Right ventricle myocardium superior (tissue), 1 donor: ENCODE results near the gene COL5A1. TPM values are rescaled to one million over a fixed set of nuclear protein-coding genes. Genes with fewer than 3 reads are reported as not detected.
"Not testable (repeated sequence)": the region's sequence is repeated elsewhere in the genome, so short reads cannot be mapped to it uniquely, and the experiment has no call there.

Experiments
- ATAC-seq: fragments of 200-7000 bp; cut with Tn5 transposase; one replicate; pipeline ENCODE4 v1.9.1; 2020; ENCODE audit warnings: mild to moderate bottlenecking; ENCODE audit not compliant: poor library complexity
- DNase-seq: peaks from one replicate; pipeline ENCODE4 v3.0.0-alpha.2; 2020
- intact Hi-C: fragments of 100-400 bp; cut with DNase I; formaldehyde crosslinking; loops from one replicate; pipeline ENCODE4 v1.11.2; 2022
- total RNA-seq: library from RNA; stranded (reverse); fragmentation: NEBNext Ultra II Directional; extraction: Animal tissue kit (Norgen Biotek cat#: 25700); gene quantifications from one replicate; pipeline ENCODE4 v1.2.1, GENCODE V29; 2021
- donor health status: DM: no; HTN: yes; CAD: no; lungs with severe emphysema.

Gene COL5A1
- total RNA-seq, 1 donor from 2014 or later, result 12.7 TPM

DNA sequence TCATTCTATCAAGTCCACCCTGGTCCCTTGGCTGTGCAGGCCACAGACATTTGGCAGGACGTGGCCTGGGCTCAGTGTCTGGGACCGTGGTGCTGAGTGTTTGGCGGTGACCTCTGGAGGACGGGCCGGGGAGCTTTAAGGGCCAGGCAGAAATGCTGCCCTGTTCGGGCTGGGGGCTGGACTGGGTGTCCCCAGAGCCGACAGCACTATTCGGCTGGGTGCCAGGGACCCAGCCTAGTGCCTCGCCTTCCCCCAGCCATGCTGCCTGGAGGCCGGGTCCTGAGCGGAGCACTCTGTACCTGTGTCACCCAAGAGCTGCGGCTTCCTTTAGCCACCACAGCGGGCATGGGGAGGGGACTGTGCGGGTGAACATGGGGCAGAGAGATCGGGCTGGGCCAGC is 40.4 kb downstream of the COL5A1 start:
- intact Hi-C loops, result no loop called here
- DNase-seq, result peak; percentile 55
- ATAC-seq, result peak; percentile 71

DNA sequence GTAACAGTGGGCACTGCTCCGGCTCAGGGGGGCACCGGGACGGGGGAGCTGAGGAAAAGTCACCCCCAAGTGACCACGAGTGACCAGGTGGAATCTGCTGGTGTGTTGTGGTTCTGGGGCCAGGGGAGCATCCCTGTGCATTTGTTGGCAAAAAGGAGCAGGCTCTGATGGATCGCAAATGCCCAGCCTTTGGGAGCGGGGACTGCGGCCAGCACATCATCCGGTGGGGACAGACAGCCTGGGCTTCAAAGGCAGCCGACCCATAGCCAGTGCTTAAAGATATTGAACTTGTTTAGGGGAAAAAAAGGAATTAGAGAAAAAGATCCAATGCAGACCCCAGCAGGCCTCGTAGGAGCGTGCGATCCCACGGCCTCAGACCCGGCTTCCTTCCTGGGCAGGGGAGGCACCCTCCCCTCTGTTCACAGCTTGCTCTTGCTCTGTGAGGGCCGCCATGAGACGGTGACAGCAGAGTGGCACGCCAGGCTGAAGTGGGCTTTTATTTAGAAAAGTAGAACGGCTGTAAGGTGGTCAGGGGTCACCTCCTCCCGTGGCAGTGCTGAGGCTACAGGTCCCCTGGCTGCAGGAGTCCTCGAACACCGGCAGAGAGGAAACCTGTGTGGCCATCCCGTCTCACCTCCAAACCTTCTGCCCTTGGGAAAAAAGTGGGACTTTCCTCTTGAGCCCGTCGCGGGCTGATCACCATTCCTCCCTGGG is 41.2 kb downstream of the COL5A1 start:
- ATAC-seq (no peak), DNase-seq (peak; percentile 22)
- intact Hi-C loops, result no loop called here

DNA sequence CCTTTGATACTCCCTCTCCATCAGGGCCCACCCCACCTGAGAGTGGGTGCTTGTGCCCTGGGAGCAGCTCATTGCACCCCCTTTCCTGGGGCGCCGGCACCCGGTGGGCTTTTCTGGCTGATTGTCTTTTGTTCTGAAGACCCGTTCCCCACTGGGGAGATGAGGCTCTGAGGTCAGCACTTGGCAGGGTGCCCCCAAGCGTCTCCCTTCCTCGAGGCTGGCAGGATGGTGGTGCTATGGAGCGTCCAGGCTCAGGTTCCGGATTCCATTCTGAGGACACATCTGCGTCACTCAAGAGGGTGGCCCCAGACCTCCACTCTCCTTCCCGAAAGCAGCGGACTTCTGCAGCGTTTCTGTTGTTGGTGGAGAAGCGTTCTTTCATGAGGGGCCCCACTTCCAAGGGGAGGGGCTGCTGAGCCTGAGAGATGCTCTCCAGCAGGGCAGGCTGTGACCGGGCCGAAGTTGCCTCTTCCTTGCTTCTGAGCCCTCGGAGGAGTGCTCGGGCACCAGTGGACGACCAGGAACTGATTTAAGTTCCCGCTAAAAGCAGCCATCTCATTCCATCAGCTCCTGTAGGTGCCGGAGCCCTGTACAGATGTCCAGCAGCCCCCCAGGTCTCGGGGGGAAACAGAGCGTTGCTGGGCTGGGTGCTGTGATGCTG is 42.2 kb downstream of the COL5A1 start:
- DNase-seq, result peak; percentile 49
- intact Hi-C loops, result no loop called here
- ATAC-seq, result no peak

DNA sequence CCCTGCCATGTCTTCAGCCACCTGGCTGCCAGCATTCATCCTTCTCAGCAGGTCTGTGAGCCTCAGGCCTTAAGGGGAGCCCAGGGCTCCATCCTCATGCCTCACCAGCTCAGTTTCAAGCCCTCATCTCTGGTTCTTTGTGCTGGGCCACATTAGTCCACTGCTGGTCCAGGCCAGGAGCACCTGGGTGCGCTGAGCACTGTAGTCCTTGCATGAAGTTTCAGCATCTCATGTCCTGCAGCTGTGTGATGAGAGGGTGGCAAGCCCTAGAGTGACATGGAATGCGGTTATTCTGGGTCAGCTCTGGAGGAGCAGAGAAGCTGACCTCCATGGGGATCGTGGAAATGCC is 42.7 kb downstream of the COL5A1 start:
- DNase-seq (no peak), ATAC-seq (no peak)
- intact Hi-C loops, result no loop called here

DNA sequence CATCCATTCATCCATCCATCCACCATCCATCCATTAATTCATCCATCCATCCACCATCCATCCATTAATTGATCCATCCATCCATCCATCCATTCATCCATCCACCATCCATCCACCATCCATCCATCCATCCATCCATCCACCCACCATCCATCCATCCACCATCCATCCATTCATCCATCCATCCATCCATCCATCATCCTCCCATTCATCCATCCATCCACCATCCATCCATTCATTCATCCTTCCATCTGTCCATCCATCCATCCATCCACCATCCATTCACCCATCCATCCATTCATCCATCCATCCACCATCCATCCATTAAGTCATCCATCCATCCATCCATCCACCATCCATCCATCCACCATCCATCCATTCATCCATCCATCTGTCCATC is 43.3 kb downstream of the COL5A1 start:
- DNase-seq, ATAC-seq: not testable (repeated sequence)
- intact Hi-C loops, result loop anchor here (5.0 kb wide), 1 partner anchor 233 kb away; no protein-coding TSS in a partner anchor

DNA sequence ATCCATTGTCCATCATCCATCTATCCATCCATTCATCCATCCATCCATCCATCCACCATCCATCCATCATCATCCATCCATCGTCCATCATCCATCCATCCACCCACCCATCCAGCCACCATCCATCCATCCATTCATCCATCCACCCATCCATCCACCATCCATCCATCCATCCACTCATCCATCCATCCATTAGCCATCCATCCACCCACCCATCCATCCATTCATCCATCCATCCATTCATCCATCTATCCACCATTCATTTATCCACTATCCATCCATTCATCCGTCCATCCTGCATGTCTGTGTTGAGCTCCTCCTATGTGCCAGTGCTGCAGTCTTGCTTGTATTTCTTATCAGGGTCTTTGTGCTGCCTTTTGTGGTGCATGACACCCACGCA is 44.2 kb downstream of the COL5A1 start:
- ATAC-seq, result no peak
- intact Hi-C loops, result loop anchor here (5.0 kb wide), 1 partner anchor 233 kb away; no protein-coding TSS in a partner anchor
- DNase-seq, result no peak

GRCh38 chr9:134686896-134687295 is 45.3 kb downstream of the COL5A1 start:
- intact Hi-C loops, result loop anchor here (5.0 kb wide), 1 partner anchor 235 kb away; no protein-coding TSS in a partner anchor
- ATAC-seq, result no peak
- DNase-seq, result peak; percentile 10

DNA sequence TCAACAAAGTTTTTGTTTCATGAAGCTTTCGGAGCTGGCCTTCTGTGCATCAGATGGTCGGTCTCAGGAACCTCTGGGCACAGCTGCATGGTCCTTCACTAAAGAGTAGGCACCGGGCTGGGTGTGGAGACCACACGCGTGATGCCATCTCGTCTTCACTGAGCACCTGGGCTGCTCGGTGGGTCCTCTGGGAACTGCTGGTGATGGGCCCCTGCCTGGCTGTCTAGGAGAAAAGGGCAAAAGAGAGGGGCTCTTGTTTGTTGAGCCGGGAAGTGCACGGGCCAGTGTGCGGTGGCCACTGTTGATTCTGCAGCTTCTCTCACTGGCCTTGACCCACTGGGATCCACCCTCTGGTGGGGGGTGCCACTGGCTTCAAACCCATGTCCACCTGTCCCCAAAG is 46.0 kb downstream of the COL5A1 start:
- intact Hi-C loops, result loop anchor here (5.0 kb wide), 1 partner anchor 235 kb away; no protein-coding TSS in a partner anchor
- DNase-seq, result peak; percentile 27
- no peak for ATAC-seq

GRCh38 chr9:134688231-134688630 is 46.6 kb downstream of the COL5A1 start:
- intact Hi-C loops, result loop anchor here (5.0 kb wide), 1 partner anchor 236 kb away; no protein-coding TSS in a partner anchor

GRCh38 chr9:134688661-134689320 is 47.2 kb downstream of the COL5A1 start:
- intact Hi-C loops, result loop anchor here (5.0 kb wide), 1 partner anchor 236 kb away; no protein-coding TSS in a partner anchor
- ATAC-seq (no peak), DNase-seq (peak; percentile 17)

More at GRCh38 chr9:134688231-134688630, 46.6 kb downstream of the COL5A1 start:
- DNase-seq, result peak; percentile 33
- ATAC-seq, result no peak

GRCh38 chr9:134689321-134690181 is 47.9 kb downstream of the COL5A1 start:
- intact Hi-C loops, result loop anchor here (5.0 kb wide), 1 partner anchor 237 kb away; no protein-coding TSS in a partner anchor
- ATAC-seq (peak; percentile 86), DNase-seq (peak; percentile 85)

GRCh38 chr9:134690301-134690751 is 48.7 kb downstream of the COL5A1 start:
- intact Hi-C loops, result no loop called here
- DNase-seq, result peak; percentile 27
- ATAC-seq, result no peak

GRCh38 chr9:134690946-134691694 is 49.5 kb downstream of the COL5A1 start:
- DNase-seq, result peak; percentile 61
- ATAC-seq, result peak; percentile 27
- intact Hi-C loops, result no loop called here

- intact Hi-C loops, result no loop called here
- DNase-seq (peak; percentile 35), ATAC-seq (no peak)
These were observed 50.3 kb downstream of the COL5A1 start for GRCh38 chr9:134691695-134692572.

- intact Hi-C loops, result no loop called here
These were observed 50.9 kb downstream of the COL5A1 start for GRCh38 chr9:134692573-134692860.

DNA sequence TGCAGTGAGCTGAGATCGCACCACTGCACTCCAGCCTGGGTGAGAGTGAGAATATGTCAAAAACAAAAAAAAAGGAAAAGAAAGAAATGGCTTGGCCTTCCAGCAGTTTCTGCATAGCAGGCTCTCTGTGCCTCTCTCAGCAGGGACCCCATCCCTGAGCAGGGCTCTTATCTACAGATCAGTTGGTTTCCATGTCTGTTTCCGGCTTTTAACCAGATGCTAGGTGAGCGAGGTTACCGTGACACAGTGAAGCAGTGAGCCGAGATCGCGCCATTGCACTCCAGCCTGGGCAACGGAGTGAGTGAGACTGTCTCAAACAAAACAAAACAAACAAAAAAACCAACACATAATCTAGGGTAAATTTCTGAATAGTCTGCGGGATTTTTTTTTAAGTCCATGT is 51.4 kb downstream of the COL5A1 start:
- ATAC-seq (no peak), DNase-seq (no peak)
- intact Hi-C loops, result no loop called here

More at GRCh38 chr9:134692573-134692860, 50.9 kb downstream of the COL5A1 start:
- DNase-seq, result no peak
- ATAC-seq, result no peak
